GM21423 (cell line): Measurements from ENCODE around the gene SDK2.

Source experiments
- ATAC-seq: cut with Tn5 transposase; IDR thresholded peaks from one replicate; pipeline ENCODE4 v1.9.1; 2021; ENCODE audit warnings: mild to moderate bottlenecking, moderate library complexity; ENCODE audit not compliant: unreplicated experiment

The SDK2 gene

DNA sequence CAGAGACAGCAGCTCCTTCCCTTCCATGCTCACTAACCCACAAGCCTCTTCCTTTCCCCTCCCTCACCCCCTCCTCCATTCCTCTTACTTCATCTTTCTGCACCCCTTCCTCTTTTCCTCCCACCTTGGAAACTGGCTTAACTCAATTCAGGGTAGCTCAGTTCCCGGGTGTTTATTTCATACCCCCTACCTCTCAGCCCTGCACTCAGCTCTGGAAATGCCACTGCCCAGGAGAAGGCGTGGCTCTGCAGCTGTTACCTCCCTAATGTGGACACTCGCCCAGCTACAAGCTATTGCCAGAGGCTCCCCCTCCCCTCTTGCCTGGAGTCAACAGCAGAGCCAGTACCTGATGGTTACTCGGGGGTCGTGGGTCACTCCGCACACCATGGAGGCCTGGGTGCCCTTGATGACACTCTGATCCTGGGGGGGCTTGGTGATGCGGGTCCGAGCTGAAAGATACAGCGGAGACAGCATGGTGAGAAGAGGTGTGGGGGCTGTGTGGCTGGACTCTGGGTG, 214.0 kb downstream of the SDK2 start:
- ATAC-seq = no peak

DNA sequence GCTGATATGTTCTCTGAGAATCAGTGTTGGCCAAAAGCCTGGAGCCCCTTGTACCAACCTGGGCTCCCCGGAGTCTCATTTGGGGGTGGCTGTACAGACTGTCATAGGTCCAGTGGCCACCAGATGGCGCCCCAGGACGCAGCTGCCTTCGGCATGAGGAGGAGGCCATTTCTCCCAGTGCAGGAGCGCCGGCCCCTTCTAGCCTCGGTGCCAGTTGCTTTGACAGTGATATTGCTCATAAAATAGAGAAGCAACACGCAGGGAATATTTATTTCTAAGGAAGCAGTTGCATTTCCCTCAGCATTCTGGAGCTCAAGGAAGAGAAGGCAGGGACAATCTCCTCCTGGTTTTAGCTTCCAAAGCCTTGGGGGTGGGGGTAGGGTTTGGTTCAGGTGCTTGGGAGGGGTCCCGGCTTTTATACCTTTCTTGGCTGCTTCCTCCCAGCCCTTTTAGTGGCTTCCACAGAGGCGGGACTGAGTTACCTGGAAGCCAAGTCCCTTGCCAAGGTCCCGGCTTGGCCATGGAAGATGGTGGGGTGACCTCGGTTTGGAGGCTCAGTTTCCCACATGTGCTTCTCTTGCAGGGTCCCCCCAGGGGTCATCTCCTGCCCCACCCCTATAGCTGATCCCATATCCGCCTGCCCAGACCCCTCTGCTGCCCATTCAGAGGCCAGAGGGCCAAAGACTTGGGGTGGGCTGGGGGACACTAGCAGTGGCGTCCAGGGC, 214.6 kb downstream of the SDK2 start:
- ATAC-seq = peak; percentile 76

GRCh38 chr17:73427198-73427597, 217.0 kb downstream of the SDK2 start:
- ATAC-seq = no peak

DNA sequence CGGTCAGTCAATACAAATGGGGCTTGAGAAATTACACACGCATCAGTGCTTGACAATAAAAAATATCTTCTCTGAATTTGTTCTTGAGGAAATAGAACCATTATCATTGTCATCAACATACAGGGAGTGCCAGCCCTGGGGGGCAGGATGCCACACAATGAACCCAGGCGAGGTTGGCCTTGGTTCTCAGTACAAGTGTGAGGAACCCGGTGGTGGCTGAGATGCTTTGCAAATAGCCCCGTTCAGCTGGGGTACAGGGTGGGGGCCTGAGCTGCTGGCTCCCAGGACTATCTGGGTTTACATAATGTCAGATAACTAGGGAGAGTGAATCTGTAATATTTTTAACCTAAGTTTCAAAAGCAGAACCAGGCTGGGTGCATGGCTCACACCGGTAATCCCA, 219.7 kb downstream of the SDK2 start:
- ATAC-seq = no peak

GRCh38 chr17:73423806-73424205, 220.4 kb downstream of the SDK2 start:
- ATAC-seq = no peak

DNA sequence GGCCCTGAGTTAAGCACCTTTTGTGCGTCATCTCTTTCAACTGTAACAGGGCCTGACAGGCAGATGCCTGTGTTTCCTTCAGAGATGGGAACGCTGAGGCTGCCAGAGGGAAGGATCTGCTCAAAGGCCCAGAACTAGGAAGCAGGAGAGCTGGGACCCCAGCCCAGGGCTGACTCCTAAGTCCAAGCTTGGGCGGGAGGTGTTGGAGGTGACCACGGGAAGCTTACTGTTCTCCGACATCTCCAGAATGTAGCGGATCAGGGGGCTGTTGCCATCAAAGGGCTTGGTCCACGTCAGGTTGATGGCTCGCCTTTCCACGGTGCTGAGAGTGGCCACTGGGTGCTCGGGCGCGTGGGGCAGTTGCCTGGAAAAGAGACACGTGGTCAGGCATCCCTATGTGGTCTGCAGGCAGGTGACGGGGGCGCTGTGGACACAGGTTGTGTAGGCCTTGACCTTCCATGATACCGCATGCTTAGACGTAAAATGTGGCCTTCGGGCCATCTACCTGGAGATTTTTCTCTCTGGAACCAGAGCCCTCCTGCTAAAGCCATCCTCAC, 221.0 kb downstream of the SDK2 start:
- ATAC-seq = no peak

DNA sequence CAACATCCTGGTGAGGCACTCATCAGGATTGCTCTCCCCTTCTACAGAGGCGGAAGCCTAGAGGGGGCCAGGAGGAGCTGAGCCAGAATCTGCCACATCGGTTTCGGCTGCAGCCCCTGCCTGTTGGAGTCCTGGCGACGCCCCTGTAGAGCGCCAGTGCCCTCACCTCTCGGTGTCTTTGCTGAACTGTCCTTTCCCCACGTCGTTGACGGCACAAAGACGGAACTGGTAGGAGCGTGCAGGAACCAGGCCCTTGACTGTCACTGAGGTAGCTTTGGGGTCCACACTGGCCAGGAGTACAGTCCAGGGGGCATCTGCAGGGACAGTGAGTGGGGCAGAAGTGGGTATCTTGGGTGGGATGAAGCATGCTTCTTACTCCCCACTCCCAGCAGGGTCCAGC, 222.1 kb downstream of the SDK2 start:
- ATAC-seq = no peak

- no peak for ATAC-seq
Measured at GRCh38 chr17:73420897-73421296, 223.3 kb downstream of the SDK2 start.

GRCh38 chr17:73419881-73420280, 224.4 kb downstream of the SDK2 start:
- no peak for ATAC-seq

- ATAC-seq = no peak
Measured at GRCh38 chr17:73419051-73419450, 225.2 kb downstream of the SDK2 start.

DNA sequence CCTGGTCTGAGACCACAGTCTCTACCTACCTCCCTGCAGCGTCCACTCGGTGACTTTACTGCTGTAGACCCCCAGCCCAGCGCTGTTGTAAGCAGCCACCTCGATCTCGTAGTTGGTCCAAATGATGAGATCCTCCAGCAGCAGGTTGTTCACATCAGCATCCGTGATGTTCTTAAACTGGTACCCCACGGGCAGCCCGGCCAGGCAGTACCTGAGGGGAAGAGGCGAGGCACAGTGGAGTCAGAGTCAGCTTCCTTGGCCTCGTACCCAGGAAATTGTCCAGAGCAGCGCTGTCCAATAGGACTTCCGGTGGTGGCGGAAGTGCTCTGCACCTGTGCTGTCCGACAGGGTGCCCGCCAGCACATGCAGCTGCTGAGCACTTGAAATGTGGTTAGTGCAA, 228.5 kb downstream of the SDK2 start:
- no peak for ATAC-seq

DNA sequence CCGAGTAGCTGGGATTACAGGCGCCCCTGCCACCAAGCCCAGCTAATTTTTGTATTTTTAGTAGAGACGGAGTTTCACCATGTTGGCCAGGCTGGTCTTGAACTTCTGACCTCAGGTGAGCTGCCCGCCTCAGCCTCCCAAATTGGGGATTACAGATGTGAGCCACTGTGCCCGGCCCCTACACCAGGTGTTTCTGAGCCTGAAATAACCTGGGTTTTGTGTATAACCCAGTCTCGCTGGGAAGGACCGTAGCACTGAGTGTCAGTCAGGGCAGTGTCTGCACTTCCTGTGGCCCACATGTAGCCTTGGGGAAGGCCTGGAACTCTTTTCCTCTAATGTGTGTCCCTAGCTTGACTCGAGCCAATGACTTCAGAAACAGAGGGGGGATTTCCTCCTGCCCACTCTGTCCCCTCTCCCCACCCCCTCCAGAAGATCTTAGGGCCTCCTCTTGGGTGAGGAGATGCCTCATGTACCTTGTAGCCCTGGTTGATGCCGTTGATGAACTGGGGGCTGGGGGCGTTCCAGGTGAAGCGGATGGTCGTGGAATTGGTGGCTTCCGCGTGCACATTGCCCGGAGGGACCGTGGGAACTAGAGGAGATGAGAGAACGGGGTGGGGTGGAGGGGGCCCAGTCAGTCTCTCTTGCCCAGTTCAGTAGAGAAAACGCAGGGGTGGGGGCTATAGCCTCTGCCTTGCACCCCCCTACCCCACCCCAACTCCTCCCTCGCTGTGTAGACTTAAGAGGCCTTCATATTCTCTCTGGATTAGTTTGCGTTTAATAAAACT, 229.9 kb downstream of the SDK2 start:
- ATAC-seq = no peak

GRCh38 chr17:73412914-73413313, 231.3 kb downstream of the SDK2 start:
- no peak for ATAC-seq

GRCh38 chr17:73411313-73411747, 232.9 kb downstream of the SDK2 start:
- ATAC-seq = no peak

DNA sequence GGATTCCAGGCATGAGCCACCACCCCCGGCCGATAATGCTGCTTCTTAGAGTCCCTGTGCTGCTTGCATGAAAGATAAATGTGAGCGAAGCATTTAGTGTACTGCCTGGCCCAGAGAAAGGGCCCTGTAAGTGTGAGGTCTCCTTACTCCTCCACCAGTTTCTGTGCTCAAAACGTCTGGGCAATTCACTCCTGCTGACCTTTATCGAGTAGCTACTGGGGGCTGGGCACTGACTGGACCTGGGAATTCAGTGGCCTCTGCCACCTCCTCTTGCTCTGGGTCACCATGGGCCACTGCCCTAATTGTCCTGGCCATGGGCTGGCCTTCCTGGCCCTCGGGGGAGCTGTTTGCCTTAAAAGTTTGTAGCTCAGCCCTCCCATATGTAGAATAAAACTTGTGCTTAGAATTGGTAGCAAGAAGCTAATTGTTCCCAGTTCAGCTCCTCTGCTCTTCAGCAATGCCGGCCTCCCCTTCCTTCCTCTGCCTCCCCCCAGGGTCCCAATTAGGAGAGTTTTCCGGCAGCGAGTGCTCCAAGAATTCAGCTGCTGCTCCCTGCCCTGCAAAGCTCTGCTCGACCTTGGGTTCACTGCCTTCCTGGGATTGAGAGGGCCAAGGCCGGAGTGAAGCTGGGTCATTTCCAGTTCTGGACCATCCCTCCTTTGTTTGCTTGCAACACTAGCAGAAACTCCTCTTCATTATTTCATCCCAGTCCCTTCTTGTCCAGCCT, 233.5 kb downstream of the SDK2 start:
- ATAC-seq = no peak

DNA sequence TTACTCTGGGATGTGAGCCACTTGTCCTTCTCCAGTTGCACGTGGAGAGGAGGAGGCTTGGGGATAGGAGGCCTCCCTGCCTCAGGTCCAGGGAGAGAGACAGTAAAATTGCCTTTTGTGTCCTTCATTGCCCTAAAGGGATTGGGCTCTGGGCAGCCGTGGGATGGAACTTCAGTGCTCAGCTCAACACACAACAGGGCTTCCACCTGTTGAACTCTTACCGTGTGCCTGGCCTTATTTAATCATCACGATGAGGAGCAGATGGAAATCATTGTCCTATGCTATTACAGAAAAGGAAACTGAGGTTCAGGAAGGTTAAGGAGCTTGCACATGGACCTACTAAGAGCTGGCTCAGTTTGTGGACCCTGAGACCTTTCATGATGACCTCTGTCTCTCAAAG, 240.0 kb downstream of the SDK2 start:
- no peak for ATAC-seq

- no peak for ATAC-seq
Measured at GRCh38 chr17:73402466-73402865, 241.8 kb downstream of the SDK2 start.

GRCh38 chr17:73401911-73402310, 242.3 kb downstream of the SDK2 start:
- ATAC-seq = no peak

- ATAC-seq = no peak
Measured at GRCh38 chr17:73400915-73401545, 243.2 kb downstream of the SDK2 start.

GRCh38 chr17:73399056-73399455, 245.2 kb downstream of the SDK2 start:
- no peak for ATAC-seq
